GM18520 (cell line): ENCODE results near the gene HNRNPM.
"Not testable (repeated sequence)": the region's sequence is repeated elsewhere in the genome, so short reads cannot be mapped to it uniquely, and the experiment has no call there.

Experiments used
- ATAC-seq: cut with Tn5 transposase; IDR thresholded peaks from one replicate; pipeline ENCODE4 v1.9.1; 2021; ENCODE audit not compliant: unreplicated experiment

HNRNPM gene

GRCh38 chr19:8444677-8445487 is at the start of gene HNRNPM:
HNRNPM (plus strand) TSS chr19:8444975; CDS start chr19:8444999, 24 bp downstream.
- peak; percentile 81 for ATAC-seq

- ATAC-seq, result no peak
Observed at GRCh38 chr19:8395621-8396082, 49.1 kb upstream of the HNRNPM start.

GRCh38 chr19:8396185-8396562 is 48.6 kb upstream of the HNRNPM start:
- no peak for ATAC-seq

GRCh38 chr19:8396563-8397203 is 48.1 kb upstream of the HNRNPM start:
- ATAC-seq, result no peak

- ATAC-seq, result no peak
Observed at GRCh38 chr19:8397271-8397670, 47.5 kb upstream of the HNRNPM start.

GRCh38 chr19:8397746-8398310 is 46.9 kb upstream of the HNRNPM start:
- no peak for ATAC-seq

- ATAC-seq, result no peak
Observed at GRCh38 chr19:8398311-8398771, 46.4 kb upstream of the HNRNPM start.

GRCh38 chr19:8399681-8400188 is 45.0 kb upstream of the HNRNPM start:
- no peak for ATAC-seq

GRCh38 chr19:8401981-8402411 is 42.8 kb upstream of the HNRNPM start:
- no peak for ATAC-seq

GRCh38 chr19:8403098-8403819 is 41.5 kb upstream of the HNRNPM start:
- ATAC-seq, result no peak

- ATAC-seq, result no peak
Observed at GRCh38 chr19:8403820-8404109, 41.0 kb upstream of the HNRNPM start.

GRCh38 chr19:8404391-8405151 is 40.2 kb upstream of the HNRNPM start:
- no peak for ATAC-seq

- ATAC-seq, result not testable (repeated sequence)
Observed at GRCh38 chr19:8410718-8411117, 34.1 kb upstream of the HNRNPM start.

- peak; percentile 100 for ATAC-seq
Observed at GRCh38 chr19:8412783-8413628, 31.8 kb upstream of the HNRNPM start, which contains the start of gene MARCHF2. MARCHF2 (plus strand) TSS chr19:8413305; CDS start chr19:8421841, 8,536 bp downstream.

GRCh38 chr19:8413629-8413995 is 31.2 kb upstream of the HNRNPM start:
- ATAC-seq, result no peak

- ATAC-seq, result no peak
Observed at GRCh38 chr19:8416796-8417195, 28.0 kb upstream of the HNRNPM start.

GRCh38 chr19:8421484-8422461 is 23.0 kb upstream of the HNRNPM start:
- ATAC-seq, result no peak

- no peak for ATAC-seq
Observed at GRCh38 chr19:8423817-8424223, 21.0 kb upstream of the HNRNPM start.
